TTC549 (cell line): Measurements from ENCODE around the gene RAD18.

ENCODE experiments used
- FAIRE-seq: peaks from 2 replicates; lab custom pipeline; 2012; peaks lifted over from hg19 to GRCh38; lab: Jason Lieb, UNC

Gene RAD18

GRCh38 chr3:8985876-8986275, 22.6 kb upstream of the RAD18 start:
- FAIRE-seq: no peak

DNA sequence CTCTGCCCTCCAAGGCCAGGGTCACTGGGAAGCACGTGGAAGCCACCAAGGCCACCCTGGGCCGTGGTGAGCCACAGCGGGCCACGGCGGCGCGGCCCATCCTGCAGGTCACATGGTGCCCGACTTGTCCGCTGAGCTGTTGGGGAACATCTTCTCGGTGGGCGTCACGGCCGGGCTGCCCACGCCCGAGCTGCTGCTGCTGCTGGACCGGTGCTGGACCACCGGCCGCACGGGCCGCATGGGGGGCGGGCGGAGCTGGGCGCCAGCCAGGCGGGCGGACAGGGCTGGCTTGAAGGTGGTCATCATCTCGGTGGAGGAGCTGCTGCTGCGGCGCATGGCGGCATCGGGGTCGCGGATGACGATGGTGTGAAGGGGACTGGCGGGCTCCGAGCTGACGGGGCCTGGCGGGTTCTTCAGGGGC, 22.1 kb upstream of the RAD18 start:
- FAIRE-seq: no peak

- FAIRE-seq: no peak
Observed at GRCh38 chr3:8984526-8984925, 21.3 kb upstream of the RAD18 start.

GRCh38 chr3:8984081-8984480, 20.8 kb upstream of the RAD18 start:
- FAIRE-seq: no peak

- FAIRE-seq: no peak
Observed at GRCh38 chr3:8983591-8983990, 20.3 kb upstream of the RAD18 start.

- no peak for FAIRE-seq
Observed at GRCh38 chr3:8983026-8983425, 19.8 kb upstream of the RAD18 start.

GRCh38 chr3:8982509-8982908, 19.2 kb upstream of the RAD18 start:
- no peak for FAIRE-seq

- FAIRE-seq: no peak
Observed at GRCh38 chr3:8981700-8982099, 18.4 kb upstream of the RAD18 start.

- no peak for FAIRE-seq
Observed at GRCh38 chr3:8981296-8981695, 18.0 kb upstream of the RAD18 start.

GRCh38 chr3:8980756-8981257, 17.5 kb upstream of the RAD18 start:
- FAIRE-seq: no peak

- FAIRE-seq: no peak
Observed at GRCh38 chr3:8979262-8979661, 16.0 kb upstream of the RAD18 start.

DNA sequence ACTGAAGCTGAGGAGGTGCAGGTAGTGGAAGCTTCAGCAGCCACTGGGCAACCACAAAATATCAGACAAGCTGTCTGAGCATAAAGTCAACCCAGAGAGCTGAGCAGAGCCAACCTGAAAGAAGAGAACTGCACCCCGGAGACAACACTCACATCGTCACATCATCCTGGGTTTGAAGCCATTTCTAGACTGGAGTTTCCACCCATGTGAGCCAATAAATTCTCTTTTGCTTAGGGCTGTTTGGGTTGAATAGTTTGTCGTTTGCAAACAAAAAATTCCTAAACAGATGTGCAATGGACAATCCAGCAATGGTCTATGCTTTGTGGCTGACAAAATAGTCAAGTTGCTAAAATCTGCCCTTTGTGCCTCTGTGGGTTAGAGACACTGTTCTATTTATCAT, 15.3 kb upstream of the RAD18 start:
- FAIRE-seq: no peak

DNA sequence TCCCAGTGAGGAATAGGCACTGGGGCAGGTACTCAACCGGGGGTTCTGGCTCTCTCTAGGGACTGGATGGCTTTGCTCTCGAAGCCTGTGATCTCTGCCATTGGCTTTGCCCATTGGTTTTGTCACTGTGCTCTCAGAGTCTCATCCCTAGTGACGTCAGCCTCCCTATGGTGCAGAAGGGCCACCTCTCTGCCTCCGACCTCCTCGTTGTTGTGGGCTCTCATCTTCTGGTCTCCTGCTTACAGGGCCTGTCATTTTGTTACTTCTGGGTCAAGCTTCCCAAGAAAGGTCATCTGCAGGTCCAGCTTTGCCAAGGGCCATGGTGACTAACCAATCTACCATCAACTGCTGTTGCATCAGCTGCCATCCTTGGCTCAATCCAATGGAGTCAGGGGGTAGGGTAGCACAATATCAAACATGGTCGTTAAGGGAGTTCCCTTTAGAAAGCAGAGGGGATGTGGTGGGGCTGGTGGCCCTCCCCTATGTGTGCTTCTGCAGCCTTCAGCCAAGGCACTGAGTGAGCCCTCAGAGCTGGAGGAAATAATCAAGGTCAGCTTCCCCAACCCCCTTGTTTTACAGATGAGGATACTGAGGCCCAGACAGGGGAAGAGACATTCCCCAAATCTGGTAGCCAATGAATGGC, 13.4 kb upstream of the RAD18 start:
- no peak for FAIRE-seq

GRCh38 chr3:8975081-8976020, 12.1 kb upstream of the RAD18 start:
- FAIRE-seq: no peak

DNA sequence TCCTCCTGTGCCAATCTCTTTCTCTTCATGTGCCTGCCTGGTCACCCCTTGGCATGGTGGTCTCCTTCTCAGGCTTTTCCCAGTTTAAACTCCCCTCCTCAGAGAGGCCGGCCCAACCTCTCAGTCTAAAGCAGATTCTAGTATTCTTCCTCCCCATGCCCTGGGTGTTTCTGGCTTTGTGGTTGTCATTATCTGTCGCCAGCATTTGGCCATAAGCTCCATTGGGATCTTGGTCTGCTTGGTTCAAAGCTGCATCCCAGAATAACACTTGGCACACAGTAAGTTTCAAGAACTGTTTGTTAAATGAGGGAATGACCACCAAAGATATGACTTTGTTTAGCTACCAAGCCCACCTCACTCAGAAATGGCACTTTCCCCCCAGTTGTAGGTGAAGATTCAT, 11.2 kb upstream of the RAD18 start:
- FAIRE-seq: no peak

- no peak for FAIRE-seq
Observed at GRCh38 chr3:8972639-8973038, 9.4 kb upstream of the RAD18 start.

DNA sequence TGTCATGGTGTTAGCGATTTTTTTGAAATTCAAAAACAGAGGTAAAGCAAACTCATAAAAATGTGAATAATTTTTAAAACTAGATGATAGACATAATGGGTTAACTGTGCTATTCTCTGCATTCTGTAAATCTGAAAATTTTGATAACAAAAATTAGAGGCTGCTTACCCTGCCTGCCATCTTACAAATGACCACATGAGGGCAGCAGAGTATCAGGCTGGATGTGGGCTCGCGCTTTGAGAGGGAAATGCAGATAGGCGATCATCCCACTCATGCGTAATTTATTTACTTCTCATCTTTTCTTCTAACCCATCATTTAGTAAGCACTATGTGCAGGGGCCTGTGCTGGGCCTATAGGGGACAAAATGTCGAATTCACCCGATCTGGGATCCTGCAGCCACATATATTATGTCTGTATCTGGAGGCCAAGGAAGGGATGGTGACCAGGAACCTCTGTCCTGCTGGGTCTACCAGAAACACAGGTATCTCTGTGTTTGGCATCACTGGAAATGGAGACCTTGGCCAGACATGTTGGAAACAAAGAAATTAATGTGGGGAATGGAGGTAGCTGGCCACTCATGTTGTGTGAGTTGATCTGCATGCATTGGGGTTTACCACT, 7.8 kb upstream of the RAD18 start:
- peak; percentile 71 for FAIRE-seq

DNA sequence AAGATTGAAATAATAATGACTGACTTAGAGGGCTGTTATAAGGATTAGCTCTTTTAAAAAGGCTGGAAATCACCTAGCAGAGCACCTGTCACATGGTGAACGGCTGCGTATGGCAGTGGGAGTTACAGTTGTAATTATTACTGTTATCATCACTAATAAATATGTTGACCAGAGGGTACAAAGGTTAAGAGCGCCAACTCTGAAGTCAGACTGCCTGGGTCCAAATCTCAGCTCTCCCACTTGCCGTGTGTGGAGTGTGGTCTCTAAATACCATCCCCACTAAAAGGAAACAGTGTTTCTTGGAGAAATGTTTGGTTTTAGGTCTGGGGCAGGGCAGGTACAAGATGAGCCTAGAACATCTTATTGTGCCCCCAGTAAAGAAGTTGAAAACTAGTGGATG, 6.0 kb upstream of the RAD18 start:
- FAIRE-seq: no peak

DNA sequence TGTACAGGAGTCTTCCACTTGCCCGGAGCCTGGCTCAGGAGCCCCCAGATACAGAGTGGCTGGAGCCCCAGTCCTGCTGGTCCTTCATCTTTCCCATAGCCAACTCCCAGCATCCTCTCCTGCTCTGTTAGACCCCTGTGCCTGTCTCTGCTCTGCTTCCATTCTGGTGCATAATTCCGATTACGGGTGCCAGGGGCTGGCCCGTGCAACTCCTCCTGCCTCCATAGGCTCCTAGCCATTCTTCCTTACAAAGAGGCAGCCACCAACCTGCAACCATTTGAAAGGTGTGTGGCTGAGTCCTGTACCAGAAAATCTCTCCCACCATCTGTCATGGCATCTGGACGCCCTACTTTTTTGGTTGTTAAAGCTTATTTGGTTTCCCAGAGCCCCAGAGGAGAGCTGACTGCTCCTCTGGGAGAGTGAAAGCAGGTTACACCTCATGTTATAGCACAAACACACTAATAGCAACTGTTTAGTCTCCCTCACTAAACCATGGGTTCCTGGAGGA, 5.2 kb upstream of the RAD18 start:
- no peak for FAIRE-seq

GRCh38 chr3:8967553-8967952, 4.3 kb upstream of the RAD18 start:
- no peak for FAIRE-seq

GRCh38 chr3:8966820-8967348, 3.6 kb upstream of the RAD18 start:
- no peak for FAIRE-seq

- FAIRE-seq: no peak
Observed at GRCh38 chr3:8966150-8966819, 3.0 kb upstream of the RAD18 start.
